ENCODE data around the gene NYNRIN. TPM values are rescaled to one million over a fixed set of nuclear protein-coding genes. Genes with fewer than 3 reads are reported as not detected.

Gene NYNRIN
- total and polyA plus RNA-seq, 10 of the 15 experiments (the other 5 are each of a cell fraction or from before 2014, with no cell fraction given), result under 0.01 to 0.15 (median 0.01) TPM; not detected in 5

- TF ChIP-seq CHD2 (IDR thresholded peaks at IDR 0.05; ENCODE audit: borderline replicate concordance, low read depth, low read length) (peak; percentile 13; the same call in 1 of the 2 replicates), SMAD5 (IDR thresholded peaks at IDR 0.05; ENCODE audit: low read depth) (peak; percentile 49; the same call in 1 of the 2 replicates), CUX1 (IDR thresholded peaks at IDR 0.05; ENCODE audit: insufficient replicate concordance, low read depth, low read length) (no peak), CHD1 (IDR thresholded peaks at IDR 0.05; ENCODE audit: low read depth, low read length) (0 out of 2 replicates have a peak, but pooled peaks have one; percentile 58), NR2C1 (IDR thresholded peaks at IDR 0.05) (peak; percentile 49), CBFB (IDR thresholded peaks at IDR 0.05; ENCODE audit: low read depth) (no peak; the same call in 1 of the 2 replicates), ZNF687 (IDR thresholded peaks at IDR 0.05) (peak; percentile 94), NR2F1 (conservative IDR thresholded peaks at IDR 0.05) (peak; percentile 84), MTA3 (IDR thresholded peaks at IDR 0.05; ENCODE audit: borderline replicate concordance, low read length) (no peak), EGR1 (IDR thresholded peaks at IDR 0.05; ENCODE audit: borderline replicate concordance in 1 of 2, low read depth in 2 of 2, low read length in 2 of 2) (0 out of 3 replicates have a peak, but pooled peaks of 1 of the 2 experiments have one; percentile 31), SMARCA5 (IDR thresholded peaks at IDR 0.05) (0 out of 2 replicates have a peak, but pooled peaks have one; percentile 74), ZNF207 (IDR thresholded peaks at IDR 0.05; ENCODE audit: borderline replicate concordance) (0 out of 2 replicates have a peak, but pooled peaks have one; percentile 39), MEF2A (IDR thresholded peaks at IDR 0.05; ENCODE audit: insufficient read depth, low read depth, low read length) (no peak), BCL3 (IDR thresholded peaks at IDR 0.05; ENCODE audit: borderline replicate concordance, insufficient read depth, low read depth, low read length, poor library complexity, severe bottlenecking) (no peak), BHLHE40 (IDR thresholded peaks at IDR 0.05; ENCODE audit: borderline replicate concordance in 1 of 2, low read depth in 2 of 2, low read length in 1 of 2) (peak in 1 of 2 experiments; percentile 37; a peak in 2 of 4 replicates), CEBPB (IDR thresholded peaks at IDR 0.05; ENCODE audit: borderline replicate concordance in 1 of 2, low read depth in 2 of 2, low read length in 2 of 2) (no peak)
Observed at GRCh38 chr14:24429395-24430142, 30.8 kb downstream of the NYNRIN start, which contains the start of the genes CBLN3 and KHNYN (continued).
